ENCODE results near the gene CCDC92B. TPM values are rescaled to one million over a fixed set of nuclear protein-coding genes. Genes with fewer than 3 reads are reported as not detected.

Gene CCDC92B
- total RNA-seq, 1 experiment from 2014 or later, result 0.09 TPM

DNA sequence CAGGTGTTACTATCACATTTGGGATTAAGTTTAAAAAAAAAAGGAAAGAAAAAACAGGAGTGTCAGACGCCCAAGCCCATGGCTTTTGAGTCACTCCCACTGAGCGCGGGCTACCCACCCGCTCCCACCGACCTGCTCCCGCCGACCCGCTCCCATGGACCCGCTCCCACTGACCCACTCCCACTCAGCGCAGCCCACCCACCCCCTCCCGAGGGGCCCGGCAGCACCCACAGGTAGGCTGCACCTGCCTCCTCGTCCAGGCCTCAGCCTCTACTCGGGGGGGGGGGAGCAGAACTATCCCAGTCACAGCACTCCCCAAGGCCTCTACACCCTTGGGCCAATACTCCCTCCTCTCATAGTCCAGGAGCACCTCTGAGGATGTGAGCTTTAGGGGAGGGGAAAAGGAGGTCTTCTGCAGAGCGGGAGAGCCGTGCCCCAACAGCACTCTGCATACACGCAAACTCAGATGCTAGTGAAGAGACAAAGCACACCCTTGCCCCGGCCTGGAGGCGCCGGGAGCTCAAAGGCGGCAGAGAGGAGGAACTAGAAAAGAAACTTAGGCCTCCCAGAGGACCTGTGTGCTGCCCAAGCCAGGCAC is 40.8 kb downstream of the CCDC92B start:
- ChIA-PET CTCF (no interaction called here), POLR2A (ENCODE audit: low non-redundant PET) (no interaction called here)
- H3K27ac ChIP-seq (ENCODE audit: low read depth, low read length, poor library complexity, severe bottlenecking), result peak overlapping the region; percentile 81
- intact Hi-C loops (cut with micrococcal nuclease; ENCODE audit: unreplicated experiment), result no loop called here
- BruUV-seq (replicated peaks), result no TSS peak
- H3K4me1 ChIP-seq (ENCODE audit: insufficient read depth, low read length, poor library complexity, severe bottlenecking), result peaks cover 34% of the 10 kb centered on the region
- no peaks in the 10 kb centered on the region for H3K27me3 ChIP-seq (replicated peaks; ENCODE audit: insufficient read depth, low read depth, low read length, poor library complexity)
- peaks cover 5% of the 10 kb centered on the region for H3K36me3 ChIP-seq (ENCODE audit: insufficient read depth, low read length, poor library complexity, severe bottlenecking)
- H3K9me3 ChIP-seq (ENCODE audit: low read depth, low read length, poor library complexity, severe bottlenecking), result no peaks in the 10 kb centered on the region
- no peak overlapping the region for H3K4me3 ChIP-seq (ENCODE audit: low read depth, low read length, poor library complexity, severe bottlenecking)
- TF ChIP-seq CTCF (conservative IDR thresholded peaks at IDR 0.05; ENCODE audit: low read depth, low read length), result no peak
- no peak for TF ChIP-seq EZH2 (IDR thresholded peaks at IDR 0.05; ENCODE audit: borderline replicate concordance, low read depth, low read length, poor library complexity, severe bottlenecking)
- DNase-seq (ENCODE audit: low spot score), result no peak

GRCh38 chr17:2707721-2708584 is 41.5 kb downstream of the CCDC92B start:
- intact Hi-C loops (cut with micrococcal nuclease; ENCODE audit: unreplicated experiment), result no loop called here
- no peak overlapping the region for H3K4me3 ChIP-seq (ENCODE audit: low read depth, low read length, poor library complexity, severe bottlenecking)
- peak overlapping the region; percentile 61 for H3K27ac ChIP-seq (ENCODE audit: low read depth, low read length, poor library complexity, severe bottlenecking)
- ChIA-PET CTCF (no interaction called here), POLR2A (ENCODE audit: low non-redundant PET) (no interaction called here)
- H3K36me3 ChIP-seq (ENCODE audit: insufficient read depth, low read length, poor library complexity, severe bottlenecking), result peaks cover 12% of the 10 kb centered on the region
- H3K27me3 ChIP-seq (replicated peaks; ENCODE audit: insufficient read depth, low read depth, low read length, poor library complexity), result no peaks in the 10 kb centered on the region
- DNase-seq (ENCODE audit: low spot score), result no peak
- BruUV-seq (replicated peaks), result no TSS peak
- H3K4me1 ChIP-seq (ENCODE audit: insufficient read depth, low read length, poor library complexity, severe bottlenecking), result peaks cover 34% of the 10 kb centered on the region
- peak; percentile 39 for TF ChIP-seq CTCF (conservative IDR thresholded peaks at IDR 0.05; ENCODE audit: low read depth, low read length)
- TF ChIP-seq EZH2 (IDR thresholded peaks at IDR 0.05; ENCODE audit: borderline replicate concordance, low read depth, low read length, poor library complexity, severe bottlenecking), result no peak
- no peaks in the 10 kb centered on the region for H3K9me3 ChIP-seq (ENCODE audit: low read depth, low read length, poor library complexity, severe bottlenecking)

- POLR2A ChIA-PET (ENCODE audit: low non-redundant PET), result no interaction called here
- TF ChIP-seq EZH2 (IDR thresholded peaks at IDR 0.05; ENCODE audit: borderline replicate concordance, low read depth, low read length, poor library complexity, severe bottlenecking) (no peak), CTCF (conservative IDR thresholded peaks at IDR 0.05; ENCODE audit: low read depth, low read length) (no peak)
- no peak for DNase-seq (ENCODE audit: low spot score)
Observed at GRCh38 chr17:2706911-2707510, 42.4 kb downstream of the CCDC92B start.

More at GRCh38 chr17:2706911-2707510, 42.4 kb downstream of the CCDC92B start:
- Histone ChIP-seq H3K36me3 (ENCODE audit: insufficient read depth, low read length, poor library complexity, severe bottlenecking) (peaks cover 20% of the 10 kb centered on the region), H3K4me3 (ENCODE audit: low read depth, low read length, poor library complexity, severe bottlenecking) (no peak overlapping the region), H3K9me3 (ENCODE audit: low read depth, low read length, poor library complexity, severe bottlenecking) (no peaks in the 10 kb centered on the region), H3K27ac (ENCODE audit: low read depth, low read length, poor library complexity, severe bottlenecking) (peak overlapping the region; percentile 61), H3K4me1 (ENCODE audit: insufficient read depth, low read length, poor library complexity, severe bottlenecking) (peaks cover 26% of the 10 kb centered on the region), H3K27me3 (replicated peaks; ENCODE audit: insufficient read depth, low read depth, low read length, poor library complexity) (no peaks in the 10 kb centered on the region)
- intact Hi-C loops (cut with micrococcal nuclease; ENCODE audit: unreplicated experiment), result no loop called here
- no TSS peak for BruUV-seq (replicated peaks)
- CTCF ChIA-PET, result interaction anchor here (0.7 kb wide), 1 partner anchor 589 kb away, joined by 3 read pairs; no protein-coding TSS in a partner anchor
